Measurements from ENCODE around the gene WSCD2.

DNA sequence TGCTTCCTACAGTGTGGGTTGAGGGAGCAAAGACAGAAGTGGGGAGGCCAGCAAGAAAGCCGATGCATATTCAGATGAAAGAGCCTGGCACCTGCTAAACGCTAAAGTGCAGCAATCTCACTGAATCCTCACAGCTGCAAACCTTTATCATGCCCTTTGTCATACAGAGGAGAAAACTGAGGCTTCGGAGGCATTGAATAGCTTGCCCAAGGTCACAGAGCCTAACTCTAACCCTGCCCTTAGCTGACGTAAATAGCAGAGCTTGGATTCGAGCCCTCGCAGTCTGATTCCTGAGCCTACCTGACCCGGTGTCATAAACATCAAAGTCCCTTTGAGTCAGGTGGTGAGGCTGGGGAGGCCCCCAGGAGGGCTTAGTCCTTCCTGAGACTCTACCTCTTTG is 155.1 kb downstream of the WSCD2 start:
- TF ChIP-seq GATA2 (IDR thresholded peaks at IDR 0.05; ENCODE audit: low read depth, low read length) (no peak), GATA3 (IDR thresholded peaks at IDR 0.05; ENCODE audit: low read depth, low read length) (no peak)
